GM13977 (cell line): ENCODE results near the gene ZC3HAV1L.

Source experiments
- DNase-seq: peaks from one replicate; pipeline ENCODE4 v3.0.0; 2012; ENCODE audit warnings: low spot score
- in situ Hi-C: fragments of 300-500 bp; cut with MboI; formaldehyde crosslinking; loops from one replicate; pipeline ENCODE4 v1.12.0; 2022; ENCODE audit warnings: low sequenced_read_pairs, low pct_unique_long_range_greater_than_20kb, mixed read lengths, inconsistent platforms; ENCODE audit not compliant: unreplicated experiment
- TF ChIP-seq, protein P1 (sequence below): IDR thresholded peaks from 2 replicates; pipeline ENCODE4 v1.5.1; 2012; ENCODE audit warnings: mild to moderate bottlenecking, control low read depth; ENCODE audit not compliant: insufficient read depth; ENCODE audit errors: extremely low read depth, missing control alignments

Gene ZC3HAV1L

DNA sequence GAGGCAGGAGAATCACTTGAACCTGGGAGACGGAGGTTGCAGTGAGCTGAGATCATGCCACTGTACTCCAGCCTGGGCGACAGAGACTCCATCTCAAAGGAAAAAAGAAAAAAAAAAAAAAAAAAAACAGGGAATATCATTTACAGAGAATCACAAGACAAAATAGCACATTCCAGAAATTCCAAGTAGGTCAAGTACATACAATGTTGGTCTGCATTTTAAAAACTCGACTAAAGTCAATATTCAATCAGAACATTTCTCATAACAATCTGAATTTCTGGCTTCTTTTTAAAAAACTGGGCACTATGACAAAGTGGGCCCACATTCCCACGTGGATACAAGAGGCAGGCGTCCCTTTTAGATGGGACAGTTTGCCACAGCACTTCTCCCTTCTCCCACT lies 12.8 kb downstream of the ZC3HAV1L start:
- DNase-seq = no peak
- in situ Hi-C loops = no loop called here
- TF ChIP-seq, protein P1, sequence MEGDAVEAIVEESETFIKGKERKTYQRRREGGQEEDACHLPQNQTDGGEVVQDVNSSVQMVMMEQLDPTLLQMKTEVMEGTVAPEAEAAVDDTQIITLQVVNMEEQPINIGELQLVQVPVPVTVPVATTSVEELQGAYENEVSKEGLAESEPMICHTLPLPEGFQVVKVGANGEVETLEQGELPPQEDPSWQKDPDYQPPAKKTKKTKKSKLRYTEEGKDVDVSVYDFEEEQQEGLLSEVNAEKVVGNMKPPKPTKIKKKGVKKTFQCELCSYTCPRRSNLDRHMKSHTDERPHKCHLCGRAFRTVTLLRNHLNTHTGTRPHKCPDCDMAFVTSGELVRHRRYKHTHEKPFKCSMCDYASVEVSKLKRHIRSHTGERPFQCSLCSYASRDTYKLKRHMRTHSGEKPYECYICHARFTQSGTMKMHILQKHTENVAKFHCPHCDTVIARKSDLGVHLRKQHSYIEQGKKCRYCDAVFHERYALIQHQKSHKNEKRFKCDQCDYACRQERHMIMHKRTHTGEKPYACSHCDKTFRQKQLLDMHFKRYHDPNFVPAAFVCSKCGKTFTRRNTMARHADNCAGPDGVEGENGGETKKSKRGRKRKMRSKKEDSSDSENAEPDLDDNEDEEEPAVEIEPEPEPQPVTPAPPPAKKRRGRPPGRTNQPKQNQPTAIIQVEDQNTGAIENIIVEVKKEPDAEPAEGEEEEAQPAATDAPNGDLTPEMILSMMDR = no peak

DNA sequence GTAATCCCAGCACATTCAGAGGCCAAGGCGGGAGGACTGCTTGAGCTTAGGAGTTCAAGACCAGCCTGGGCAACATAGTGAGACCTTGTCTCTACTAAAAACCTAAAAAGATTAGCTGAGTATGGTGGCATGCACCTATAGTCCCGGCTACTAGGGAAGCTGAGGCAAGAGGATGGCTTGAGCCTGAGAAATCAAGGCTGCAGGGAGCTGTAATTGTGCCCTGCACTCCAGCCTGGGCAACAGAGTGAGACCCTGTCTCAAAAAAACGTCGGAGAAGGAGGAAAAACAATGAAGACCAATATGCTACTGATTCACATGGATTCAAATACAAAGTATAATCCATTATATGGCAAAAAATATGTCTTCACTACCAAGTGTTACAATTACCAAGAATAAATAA lies 13.6 kb downstream of the ZC3HAV1L start:
- in situ Hi-C loops = no loop called here
- TF ChIP-seq, protein P1 = no peak

DNA sequence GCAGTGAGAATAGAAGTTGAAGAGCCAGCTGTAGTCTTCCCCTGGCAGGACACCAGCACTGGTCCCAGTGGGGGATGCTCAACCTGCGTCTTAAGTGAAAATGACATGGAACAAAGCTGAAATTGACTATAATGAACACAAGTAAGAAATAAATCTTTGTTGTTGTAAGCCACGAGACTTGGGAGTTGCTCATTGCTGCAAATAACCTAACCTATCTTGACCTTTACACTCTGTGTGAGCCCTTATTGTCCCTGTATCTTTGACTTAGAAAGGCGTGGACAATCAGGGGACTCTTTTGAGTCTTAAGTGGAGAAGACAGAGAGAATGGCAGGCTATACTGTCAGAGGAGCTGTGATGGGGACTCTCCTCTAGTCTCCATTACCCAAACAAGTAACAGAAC lies 16.9 kb downstream of the ZC3HAV1L start:
- in situ Hi-C loops = no loop called here
- no peak for DNase-seq
- TF ChIP-seq, protein P1 = no peak

More for the DNA sequence above, 13.6 kb downstream of the ZC3HAV1L start:
- DNase-seq = no peak

DNA sequence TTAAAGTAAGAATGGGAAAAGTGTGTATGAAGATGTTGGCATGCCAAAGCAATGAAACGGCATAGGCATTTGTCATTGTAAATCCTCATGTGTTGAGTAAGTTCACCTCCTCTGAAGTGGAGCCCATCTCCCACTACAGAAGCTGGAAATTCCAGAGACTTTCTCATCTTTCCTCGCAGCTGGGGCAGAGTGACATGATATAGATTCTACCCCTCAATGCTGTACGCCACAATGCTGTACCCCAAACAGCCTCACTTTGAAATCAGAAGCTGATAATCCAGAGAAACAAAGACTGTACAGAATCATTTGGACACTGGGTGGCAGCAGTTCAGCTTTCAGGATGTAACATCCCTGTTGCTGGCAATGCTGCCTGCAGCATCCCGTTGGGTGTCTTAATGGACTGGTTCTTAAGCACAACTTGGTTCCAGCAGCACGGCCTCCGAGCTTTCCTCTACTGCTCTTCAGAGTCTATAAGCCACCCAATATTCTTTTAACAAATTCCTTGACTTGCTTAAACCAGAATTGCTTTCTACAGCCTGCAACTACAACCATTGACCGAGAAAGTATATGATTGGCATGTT lies 18.8 kb downstream of the ZC3HAV1L start:
- DNase-seq = peak; percentile 80
- TF ChIP-seq, protein P1 = peak; percentile 66
- in situ Hi-C loops = no loop called here

DNA sequence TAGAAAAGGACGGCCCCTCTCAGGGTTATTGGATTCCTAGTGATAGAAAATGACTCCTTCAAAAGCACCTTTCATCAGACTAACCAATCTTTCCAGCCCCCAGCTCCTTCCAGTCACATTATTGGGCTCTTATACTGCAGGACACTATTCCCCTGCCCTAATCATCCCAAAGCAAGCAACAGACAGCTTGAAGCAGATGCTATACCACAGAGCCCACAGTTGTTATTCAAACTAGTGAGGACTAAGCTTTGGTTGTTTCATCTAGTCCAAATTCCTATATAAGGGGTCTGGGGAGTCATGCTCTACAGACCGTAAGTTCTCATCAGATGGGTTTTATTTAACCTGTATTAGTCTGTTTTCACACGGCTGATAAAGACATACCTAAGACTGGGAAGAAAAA lies 24.5 kb downstream of the ZC3HAV1L start:
- in situ Hi-C loops = no loop called here
- TF ChIP-seq, protein P1 = no peak
- DNase-seq = no peak

DNA sequence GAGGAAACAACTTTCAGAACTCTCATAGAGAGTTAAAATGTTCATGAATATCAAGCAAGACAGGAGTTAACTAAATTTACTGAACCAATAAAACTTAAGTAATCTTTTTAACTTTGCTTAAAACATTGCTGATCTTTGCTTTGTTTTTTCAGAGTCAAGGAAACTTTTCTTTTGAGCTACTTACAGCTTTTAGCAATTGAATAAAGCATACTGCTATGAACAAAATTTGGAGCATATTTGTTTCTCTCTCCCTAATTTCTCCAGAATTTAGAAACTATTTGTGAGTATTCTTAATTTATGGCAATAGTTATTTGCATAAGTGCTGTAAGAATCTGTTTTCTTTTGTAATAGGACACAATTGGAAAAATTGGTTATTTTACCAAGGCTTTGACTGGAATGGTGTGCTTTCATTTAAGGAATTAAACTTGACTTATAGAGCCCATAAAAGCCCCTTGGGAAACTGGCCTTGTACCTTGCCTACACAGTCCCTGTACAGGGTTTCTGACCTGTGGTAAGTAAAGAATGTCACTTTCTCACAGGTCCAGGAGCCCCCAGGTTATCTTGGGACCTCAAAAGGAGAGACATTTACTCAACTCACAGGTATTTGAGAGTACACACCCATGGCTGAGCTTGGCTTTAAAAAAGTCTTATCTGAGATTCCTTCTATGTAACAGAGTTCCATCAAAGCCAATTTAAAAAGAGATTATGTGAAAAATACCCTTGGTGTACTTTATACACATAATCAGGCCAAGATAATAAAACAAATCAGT lies 31.3 kb downstream of the ZC3HAV1L start:
- no peak for DNase-seq
- TF ChIP-seq, protein P1 = no peak
- in situ Hi-C loops = no loop called here
